ENCODE measurements around the gene ATG9B. TPM values are rescaled to one million over a fixed set of nuclear protein-coding genes. Genes with fewer than 3 reads are reported as not detected.
A peak's percentile ranks its signal among the peaks of the same experiment; 100 is the strongest.

Gene ATG9B
- total and polyA plus RNA-seq, 9 of the 15 experiments (the other 6 are each of a cell fraction or from before 2014, with no cell fraction given) = 0.29 to 8.0 (median 2.1) TPM

DNA sequence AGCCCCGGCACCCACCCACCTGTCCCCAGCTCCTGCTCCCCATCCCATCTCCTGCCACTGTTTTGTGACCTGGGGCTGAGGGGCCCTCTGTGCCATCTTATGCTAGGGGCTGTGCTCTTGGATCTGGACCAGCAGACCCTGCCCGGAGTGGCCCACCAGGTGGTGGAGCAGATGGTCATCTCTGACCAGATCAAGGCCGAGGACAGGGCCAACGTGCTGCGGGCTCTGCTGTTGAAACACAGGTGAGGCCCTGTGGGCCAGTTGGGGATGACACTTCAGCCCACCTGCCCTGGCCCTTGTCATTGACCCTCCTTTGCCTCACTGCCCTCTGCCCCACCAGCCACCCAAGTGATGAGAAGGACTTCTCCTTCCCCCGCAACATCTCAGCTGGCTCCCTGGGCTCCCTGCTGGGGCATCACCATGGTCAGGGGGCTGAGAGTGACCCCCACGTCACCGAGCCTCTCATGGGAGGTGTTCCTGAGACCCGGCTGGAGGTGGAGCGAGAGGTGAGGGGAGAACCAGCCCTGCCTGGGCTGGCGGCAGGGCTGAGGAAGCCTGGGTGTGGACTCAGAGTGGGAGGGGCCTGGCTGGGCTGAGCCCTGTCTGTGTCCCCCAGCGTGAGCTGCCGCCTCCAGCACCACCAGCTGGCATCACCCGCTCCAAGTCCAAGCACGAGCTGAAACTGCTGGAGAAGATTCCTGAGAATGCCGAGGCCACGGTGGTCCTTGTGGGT is 45.7 kb upstream of the ATG9B start:
- Histone ChIP-seq H2AFZ (ENCODE audit: low read depth, low read length) (no peak overlapping the region), H3K9me3 (replicated peaks; ENCODE audit: control insufficient read depth, insufficient read depth, low read depth, low read length) (no peaks in the 10 kb centered on the region), H3K36me3 (ENCODE audit: control insufficient read depth, insufficient read depth, low read length) (peaks cover 96% of the 10 kb centered on the region), H3K27me3 (ENCODE audit: control insufficient read depth in 2 of 2, insufficient read depth in 2 of 2, low read length in 2 of 2) (no peaks in the 10 kb centered on the region), H3K9me1 (ENCODE audit: control insufficient read depth, insufficient read depth, low read length) (no peaks in the 10 kb centered on the region), H4K20me1 (replicated peaks; ENCODE audit: control insufficient read depth, insufficient read depth, low read length) (no peaks in the 10 kb centered on the region; the same call in 1 of the 2 replicates), H3K9ac (ENCODE audit: insufficient read depth in 1 of 2, low read depth in 2 of 2, low read length in 2 of 2) (peak overlapping the region in 1 of 2 experiments; percentile 69; a peak in 2 of 4 replicates), H3K27ac (ENCODE audit: extremely low read depth, low read depth, low read length) (no peak overlapping the region), H3K79me2 (ENCODE audit: control insufficient read depth, insufficient read depth, low read length) (peaks cover 8% of the 10 kb centered on the region), H3K4me2 (ENCODE audit: insufficient read depth, low read length) (no peak overlapping the region), H3K4me3 (no peak overlapping the region), H3K4me1 (replicated peaks in 1 of 2; ENCODE audit: control insufficient read depth in 2 of 2, insufficient read depth in 2 of 2, low read length in 2 of 2) (peaks cover 0 to 45% of the 10 kb centered on the region in 2 experiments; a peak in 1 of 5 replicates)
- CTCF ChIA-PET (ENCODE audit: low intra/inter-chr PET ratio) = no interaction called here
- intact Hi-C loops (cut with micrococcal nuclease) (no loop called here), in situ Hi-C loops (cut with MboI) (no loop called here)
- ATAC-seq = no peak
- WGBS (ENCODE audit: insufficient coverage, low coverage, missing lambda C conversion rate) = 91% methylated on average over 16 of the region's 17 CpGs
- POLR2A ChIA-PET = interaction anchor here (0.8 to 3.2 kb wide), 4 partner anchors 9 to 53 kb away, joined by 4 to 18 read pairs (median 11); partner anchors contain the start of gene FASTK
- FAIRE-seq = no peak
- BruUV-seq (replicated peaks) = no TSS peak
- DNase-seq (ENCODE audit: extremely low read depth in 1 of 4, low spot score in 3 of 4) = no peak
- TF ChIP-seq RBFOX2 (IDR thresholded peaks at IDR 0.05; ENCODE audit: low read depth, low read length) = peak; percentile 26; the same call in 1 of the 2 replicates
- TF ChIP-seq HNRNPL (IDR thresholded peaks at IDR 0.05; ENCODE audit: low read depth, low read length) = no peak
- TF ChIP-seq, protein P1, sequence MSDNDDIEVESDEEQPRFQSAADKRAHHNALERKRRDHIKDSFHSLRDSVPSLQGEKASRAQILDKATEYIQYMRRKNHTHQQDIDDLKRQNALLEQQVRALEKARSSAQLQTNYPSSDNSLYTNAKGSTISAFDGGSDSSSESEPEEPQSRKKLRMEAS (CRISPR knock-in tag; IDR thresholded peaks at IDR 0.05) = 0 out of 2 replicates have a peak, but pooled peaks have one; percentile 2
- peak; percentile 47 for TF ChIP-seq POLR2G (IDR thresholded peaks at IDR 0.05; ENCODE audit: low read depth, low read length)
